ENCODE results near the gene TMSB4Y.

TMSB4Y gene

DNA sequence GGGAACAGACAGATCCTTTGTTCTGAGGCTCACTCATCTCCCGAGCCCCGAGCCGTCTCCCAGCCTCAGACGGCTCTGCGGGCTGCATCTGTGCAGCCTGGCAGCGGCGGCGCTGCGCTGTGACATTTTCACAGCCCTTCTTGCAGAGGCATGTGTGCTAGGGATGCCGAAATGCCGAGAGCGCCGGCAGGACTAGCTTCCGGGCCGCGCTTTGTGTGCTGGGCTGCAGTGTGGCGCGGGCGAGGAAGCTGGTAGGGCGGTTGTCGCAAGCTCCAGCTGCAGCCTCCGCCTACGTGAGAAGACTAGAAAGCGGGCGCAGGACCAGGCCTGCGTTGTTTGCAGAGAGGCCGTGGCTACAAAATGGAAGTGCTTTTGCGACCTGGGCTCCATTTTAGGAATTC is at the start of gene TMSB4Y:
TMSB4Y (plus strand) TSS at position 332 of the 401 bp plus-strand sequence.
- no peak for DNase-seq

DNA sequence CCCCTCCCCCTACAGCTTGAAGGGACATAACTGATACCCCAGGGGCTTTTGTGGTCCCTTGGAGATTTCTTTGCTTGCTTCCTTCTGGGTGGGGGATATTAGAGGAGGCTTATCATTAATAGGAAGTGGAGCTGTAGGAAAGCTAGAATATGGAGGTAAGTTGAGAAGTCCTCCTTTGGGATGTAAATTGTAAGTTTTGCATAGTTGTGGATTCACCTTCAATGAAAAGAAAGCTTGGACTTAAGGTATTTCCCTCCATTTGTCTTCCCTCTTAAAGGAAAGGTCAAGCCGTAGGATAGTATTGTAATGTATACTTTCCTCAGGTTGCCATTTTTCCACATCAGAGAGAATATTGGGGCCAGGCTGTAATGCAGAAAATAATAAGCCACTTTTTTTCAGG is 39.5 kb upstream of the TMSB4Y start:
- DNase-seq = no peak

GRCh38 chrY:13671122-13671521 is 32.6 kb upstream of the TMSB4Y start:
- no peak for DNase-seq

- DNase-seq = no peak
Observed at GRCh38 chrY:13702276-13702675, 1.4 kb upstream of the TMSB4Y start.

DNA sequence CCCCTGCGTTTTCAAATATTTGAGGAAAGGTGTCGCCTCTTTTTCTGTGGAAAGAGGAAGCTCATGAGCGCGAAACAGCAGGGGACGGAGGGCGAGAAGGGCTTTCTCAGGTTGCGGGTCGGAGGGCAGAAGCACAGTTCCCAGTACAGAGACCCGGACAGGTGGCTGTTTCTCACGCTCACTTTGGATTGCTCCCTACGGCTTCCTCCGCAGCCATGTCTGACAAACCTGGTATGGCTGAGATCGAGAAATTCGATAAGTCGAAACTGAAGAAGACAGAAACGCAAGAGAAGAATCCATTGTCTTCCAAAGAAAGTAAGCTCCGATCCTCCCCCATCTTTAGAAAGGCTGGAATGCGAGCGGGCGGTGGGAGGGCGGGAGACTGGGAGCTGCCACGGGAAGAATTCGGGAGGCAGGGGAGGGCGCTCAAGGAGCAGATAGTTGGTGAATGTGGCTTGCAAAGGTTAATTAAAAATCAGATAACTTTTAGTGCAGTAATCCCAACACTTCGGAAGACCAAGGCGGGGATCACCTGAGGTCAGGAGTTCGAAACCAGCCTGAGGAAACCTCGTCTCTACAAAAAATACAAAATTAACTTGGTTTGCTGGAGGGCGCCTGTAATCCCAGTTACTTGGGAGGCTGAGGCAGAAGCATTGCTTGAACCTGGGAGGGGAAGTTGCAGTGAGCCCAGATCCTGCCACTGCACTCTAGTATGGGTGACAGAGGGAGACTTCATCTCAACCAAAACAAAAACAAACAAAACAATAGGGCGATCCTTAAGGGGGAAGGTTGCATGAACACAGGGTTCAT is 627 bp downstream of the TMSB4Y start:
- no peak for DNase-seq

- no peak for DNase-seq
Observed at GRCh38 chrY:13705197-13705596, 1.5 kb downstream of the TMSB4Y start.

DNA sequence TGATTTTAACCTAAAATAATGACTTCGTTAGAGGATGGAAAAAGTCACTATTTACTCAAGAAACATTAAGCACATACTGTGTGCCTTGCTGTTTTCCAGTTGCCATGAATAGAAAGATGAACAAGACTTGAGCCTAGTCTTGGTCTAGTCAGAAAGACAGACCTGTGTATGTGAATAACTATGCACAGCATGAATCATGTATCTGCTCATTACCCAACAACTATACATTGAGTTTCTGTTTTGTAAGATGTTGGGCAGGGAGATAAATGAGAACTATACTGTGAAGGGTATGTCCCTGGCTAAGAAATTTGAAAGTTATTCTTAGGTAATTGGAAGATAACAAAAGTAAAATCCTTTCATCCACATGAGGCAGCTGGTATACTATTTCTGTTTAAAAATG is 4.3 kb downstream of the TMSB4Y start:
- DNase-seq = no peak

DNA sequence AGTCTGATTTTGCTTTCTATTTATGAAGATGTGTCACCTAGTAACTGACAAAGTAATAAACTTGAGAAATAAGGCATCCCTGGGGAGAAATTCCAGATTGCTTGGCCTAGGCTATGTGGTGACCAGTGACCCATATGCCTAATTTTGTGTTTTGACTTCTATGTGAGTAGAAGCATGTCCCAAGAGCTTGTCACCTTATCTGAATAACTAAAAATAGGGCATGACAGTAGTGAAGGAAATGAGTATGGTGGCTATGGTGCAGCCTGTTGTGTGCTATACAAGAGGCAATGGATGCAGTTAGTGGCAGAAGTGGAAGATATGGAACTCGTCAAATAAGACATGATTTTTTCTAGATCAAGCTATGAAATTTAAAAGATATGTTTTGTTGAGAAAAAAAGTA is 15.3 kb downstream of the TMSB4Y start:
- DNase-seq = no peak

DNA sequence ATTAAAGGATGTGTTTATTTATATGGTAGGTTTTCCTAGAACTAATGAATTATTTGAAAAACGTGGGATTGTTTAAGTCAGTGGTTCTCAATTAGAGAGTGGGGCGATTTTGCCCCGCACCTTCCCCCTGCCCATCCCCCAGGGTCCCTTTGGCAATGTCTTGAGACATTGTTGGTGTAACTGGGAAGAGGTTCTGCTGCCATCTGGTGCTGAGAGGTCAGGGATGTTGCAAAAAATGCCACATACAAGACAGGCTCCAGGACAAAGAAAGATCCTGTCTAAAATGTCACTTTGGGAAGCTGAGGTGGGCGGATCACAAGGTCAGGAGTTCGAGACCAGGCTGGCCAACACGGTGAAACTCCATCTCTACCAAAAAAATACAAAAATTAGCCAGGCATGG is 25.8 kb downstream of the TMSB4Y start:
- no peak for DNase-seq

- no peak for DNase-seq
Observed at GRCh38 chrY:13738618-13739017, 34.9 kb downstream of the TMSB4Y start.

DNA sequence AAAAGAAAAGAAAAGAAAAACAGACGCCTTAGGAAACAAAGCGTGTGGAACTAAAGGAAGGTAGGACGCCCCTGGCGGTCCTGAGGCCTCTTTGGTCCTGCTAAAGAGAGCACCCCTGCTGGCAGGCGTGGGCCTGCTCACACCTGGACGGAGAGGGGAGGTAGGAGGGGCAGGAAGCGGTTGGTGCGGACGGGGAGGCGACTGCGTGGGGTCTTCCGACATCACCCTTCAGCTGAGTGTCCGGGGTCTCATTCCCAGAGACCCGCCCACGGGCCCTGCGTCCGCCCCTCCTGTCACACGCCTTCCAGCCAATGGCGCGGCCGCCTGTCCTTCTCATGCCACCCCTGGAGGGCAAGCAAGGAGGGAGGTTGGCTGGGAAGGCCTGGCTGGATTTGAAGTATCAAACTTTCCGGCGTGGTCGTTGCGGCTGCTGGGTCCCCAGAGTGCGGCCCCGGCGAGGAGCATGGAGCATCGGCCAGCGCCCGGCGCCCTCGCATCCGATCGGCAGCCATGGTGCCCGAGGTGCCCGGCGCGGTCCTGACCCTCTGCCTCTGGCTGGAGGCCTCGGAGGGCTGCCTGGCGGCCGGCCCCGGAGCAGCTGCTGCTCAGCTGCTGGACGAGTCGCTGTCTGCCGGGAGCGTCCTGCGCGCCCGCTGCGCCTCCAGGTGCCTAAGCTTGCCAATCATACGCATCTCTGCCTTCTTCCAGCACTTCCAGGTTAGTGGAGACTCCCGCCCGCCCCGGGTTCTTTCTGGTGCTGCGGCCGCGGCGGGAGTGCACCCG is 47.8 kb downstream of the TMSB4Y start:
- no peak for DNase-seq

DNA sequence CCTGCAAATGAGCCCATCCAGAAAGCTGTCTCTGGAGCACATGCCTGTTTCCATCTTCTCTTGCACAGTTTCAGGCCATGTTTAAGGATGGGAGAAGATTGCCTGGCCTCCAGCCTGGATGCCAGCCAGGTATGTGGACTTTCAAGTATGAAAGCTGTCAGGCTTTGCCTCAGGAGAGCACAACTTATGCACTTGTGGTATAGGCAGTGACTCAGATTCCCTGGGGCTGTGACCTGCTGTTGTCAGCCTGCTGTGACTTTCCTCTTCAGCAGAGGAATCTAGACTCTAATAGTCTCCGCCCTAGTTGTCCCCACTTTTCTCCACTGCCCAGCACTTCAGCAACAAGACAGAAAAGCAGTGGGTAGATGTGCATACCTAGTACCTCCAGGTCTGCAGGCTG is 51.0 kb downstream of the TMSB4Y start:
- no peak for DNase-seq
